Motor neuron (in vitro differentiated cells): ENCODE results near the gene ZNF628. TPM values are rescaled to one million over a fixed set of nuclear protein-coding genes. Genes with fewer than 3 reads are reported as not detected.

ENCODE experiments used
- ATAC-seq, 8 experiments: fragments of 200-7000 bp; cut with Tn5 transposase; replicated peaks in 6 of 8; 2 replicates each; pipeline ENCODE4 v1.8.0; 2021; ENCODE audit warnings: mild to moderate bottlenecking in 8 of 8, moderate library complexity in 8 of 8
- H3K27ac ChIP-seq, 2 donors: fragments of 250-450 bp; sonication (Bioruptor Pico); 2 replicates each; pipeline ENCODE4 v1.9.0; 2021; ENCODE audit warnings: antibody characterized with exemption in 2 of 2, mild to moderate bottlenecking in 2 of 2, moderate library complexity in 1 of 2
- H3K4me1 ChIP-seq, 2 donors: fragments of 250-450 bp; sonication (Bioruptor Pico); replicated peaks in 1 of 2; 2 replicates each; pipeline ENCODE4 v1.6.1; 2021; ENCODE audit warnings: antibody characterized with exemption in 2 of 2, mild to moderate bottlenecking in 2 of 2, moderate library complexity in 1 of 2
- H3K4me3 ChIP-seq, 5 donors: fragments of 250-450 bp; sonication (Bioruptor Pico); 2 replicates each; pipeline ENCODE4 v1.9.0; 2021; ENCODE audit warnings: antibody characterized with exemption in 5 of 5, mild to moderate bottlenecking in 5 of 5, moderate library complexity in 4 of 5
- WGBS, 10 experiments: fragments of 450-650 bp; shearing (Covaris generic); methylation state at CpG; one replicate each; pipeline ENCODE4 v1.0.0; 2022; 5-methylcytosine and 5-hydroxymethylcytosine counted together
- in situ Hi-C, 9 experiments: fragments of 400-800 bp; cut with MboI; loops; one replicate each; pipeline ENCODE4 v1.15.0; 2021; ENCODE audit warnings: low sequenced_read_pairs in 9 of 9, low pct_unique_long_range_greater_than_20kb in 2 of 9; ENCODE audit not compliant: unreplicated experiment in 9 of 9
- total RNA-seq, 8 experiments: library from RNA; unstranded; fragments of 300-600 nt; gene quantifications; 2 replicates each; pipeline versions ENCODE4 v1.2.3 to v1.2.4, GENCODE V29; 2022

The ZNF628 gene
- total RNA-seq, result 1 to 10 TPM; 1.1 to 5.6 (median 3.6) TPM

- peak within 1 kb of the TSS; percentile 95 to 96 for H3K27ac ChIP-seq
- in situ Hi-C loops, result loop anchor here in 1 of 9 experiments (25.0 kb wide), 1 partner anchor 339 kb away; the partner anchor contains the start of gene TNNT1
- peaks cover 20 to 24% of the 10 kb centered on the region in 2 donors for H3K4me1 ChIP-seq
- peak; percentile 88 to 97 (median 95) for ATAC-seq
- peak within 1 kb of the TSS; percentile 58 to 72 (median 62) for H3K4me3 ChIP-seq
- WGBS, 10 experiments, result 0 to 10% (median 0%) methylated on average over 1 to 5 of the region's 61 CpGs; no CpG with 5 or more reads in 6 of the 10 experiments
Observed at GRCh38 chr19:55476100-55476775, at the start of gene ZNF628. Gene ZNF628, plus strand, starts transcription at chr19:55476617. Its CDS starts 3,294 bp downstream, at chr19:55479911.

GRCh38 chr19:55431183-55431582 is 45.2 kb upstream of the ZNF628 start:
- no peak overlapping the region for H3K27ac ChIP-seq
- H3K4me3 ChIP-seq, result no peak overlapping the region
- no peak for ATAC-seq
- H3K4me1 ChIP-seq, result peaks cover 0 to 12% of the 10 kb centered on the region in 2 donors
- 89 to 100% (median 100%) methylated on average over 1 of the region's 1 CpG; no CpG with 5 or more reads in 7 of the 10 experiments for WGBS, 10 experiments
- in situ Hi-C loops, result loop anchor here in 1 of 9 experiments (25.0 kb wide), 1 partner anchor 294 kb away; the partner anchor contains the start of gene TNNT1

- H3K4me3 ChIP-seq, result no peak overlapping the region
- in situ Hi-C loops, result loop anchor here in 1 of 9 experiments (25.0 kb wide), 1 partner anchor 295 kb away; the partner anchor contains the start of gene TNNT1
- H3K4me1 ChIP-seq, result peaks cover 0 to 12% of the 10 kb centered on the region in 2 donors
- no peak overlapping the region for H3K27ac ChIP-seq
- 57 to 87% (median 80%) methylated on average over 2 to 9 of the region's 14 CpGs; no CpG with 5 or more reads in 1 of the 10 experiments for WGBS, 10 experiments
- peak in 3 of 8 experiments; percentile 35 to 66 (median 47) for ATAC-seq
Observed at GRCh38 chr19:55432241-55432959, 44.0 kb upstream of the ZNF628 start.

GRCh38 chr19:55433292-55433691 is 43.1 kb upstream of the ZNF628 start:
- in situ Hi-C loops, result loop anchor here in 1 of 9 experiments (25.0 kb wide), 1 partner anchor 296 kb away; the partner anchor contains the start of gene TNNT1
- no peak overlapping the region for H3K27ac ChIP-seq
- peaks cover 0 to 10% of the 10 kb centered on the region in 2 donors for H3K4me1 ChIP-seq
- H3K4me3 ChIP-seq, result no peak overlapping the region
- ATAC-seq, result peak in 3 of 8 experiments; percentile 7 to 25 (median 23)
- 20% methylated on average over 4 of the region's 48 CpGs; no CpG with 5 or more reads in 9 of the 10 experiments for WGBS, 10 experiments

GRCh38 chr19:55434356-55434919 is 42.0 kb upstream of the ZNF628 start:
- in situ Hi-C loops, result loop anchor here in 1 of 9 experiments (25.0 kb wide), 1 partner anchor 297 kb away; the partner anchor contains the start of gene TNNT1
- no peak overlapping the region for H3K27ac ChIP-seq
- H3K4me1 ChIP-seq, result no peaks in the 10 kb centered on the region
- ATAC-seq, result no peak
- WGBS, 10 experiments, result 71% methylated on average over 1 of the region's 4 CpGs; no CpG with 5 or more reads in 9 of the 10 experiments
- H3K4me3 ChIP-seq, result no peak overlapping the region

- no peak overlapping the region for H3K4me3 ChIP-seq
- H3K27ac ChIP-seq, result no peak overlapping the region
- 60 to 100% (median 80%) methylated on average over 1 to 3 of the region's 4 CpGs; no CpG with 5 or more reads in 7 of the 10 experiments for WGBS, 10 experiments
- in situ Hi-C loops, result loop anchor here in 1 of 9 experiments (25.0 kb wide), 1 partner anchor 298 kb away; the partner anchor contains the start of gene TNNT1
- no peak for ATAC-seq
- peaks cover 0 to under 1% of the 10 kb centered on the region in 2 donors for H3K4me1 ChIP-seq
Observed at GRCh38 chr19:55435020-55435419, 41.4 kb upstream of the ZNF628 start.

GRCh38 chr19:55436847-55437246 is 39.6 kb upstream of the ZNF628 start:
- ATAC-seq, result no peak
- WGBS, 10 experiments, result 17 to 81% (median 36%) methylated on average over 2 to 8 of the region's 8 CpGs; no CpG with 5 or more reads in 3 of the 10 experiments
- Histone ChIP-seq H3K4me3 (no peak overlapping the region), H3K4me1 (peaks cover 11 to 13% of the 10 kb centered on the region in 2 donors), H3K27ac (no peak overlapping the region)
- in situ Hi-C loops, result loop anchor here in 1 of 9 experiments (25.0 kb wide), 1 partner anchor 300 kb away; the partner anchor contains the start of gene TNNT1

- H3K27ac ChIP-seq, result no peak overlapping the region
- 3 to 7% (median 6%) methylated on average over 3 to 13 of the region's 17 CpGs; no CpG with 5 or more reads in 7 of the 10 experiments for WGBS, 10 experiments
- peak; percentile 18 to 91 (median 49) for ATAC-seq
- in situ Hi-C loops, result loop anchor here in 1 of 9 experiments (25.0 kb wide), 1 partner anchor 300 kb away; the partner anchor contains the start of gene TNNT1
- H3K4me3 ChIP-seq, result no peak overlapping the region
- peaks cover 17 to 19% of the 10 kb centered on the region in 2 donors for H3K4me1 ChIP-seq
Observed at GRCh38 chr19:55437410-55437809, 39.0 kb upstream of the ZNF628 start.

- Histone ChIP-seq H3K4me3 (no peak overlapping the region), H3K27ac (no peak overlapping the region), H3K4me1 (peaks cover 23 to 32% of the 10 kb centered on the region in 2 donors)
- no peak for ATAC-seq
- 0 to 70% (median 42%) methylated on average over 1 to 4 of the region's 5 CpGs; no CpG with 5 or more reads in 5 of the 10 experiments for WGBS, 10 experiments
- in situ Hi-C loops, result loop anchor here in 1 of 9 experiments (25.0 kb wide), 1 partner anchor 302 kb away; the partner anchor contains the start of gene TNNT1
Observed at GRCh38 chr19:55439052-55439451, 37.4 kb upstream of the ZNF628 start.

GRCh38 chr19:55440411-55441105 is 35.9 kb upstream of the ZNF628 start:
- ATAC-seq, result peak in 3 of 8 experiments; percentile 4 to 8 (median 5)
- H3K27ac ChIP-seq, result no peak overlapping the region
- in situ Hi-C loops, result loop anchor here in 1 of 9 experiments (25.0 kb wide), 1 partner anchor 303 kb away; the partner anchor contains the start of gene TNNT1
- peak overlapping the region in 4 of 5 donors; percentile 9 to 21 (median 16) for H3K4me3 ChIP-seq
- H3K4me1 ChIP-seq, result peaks cover 33 to 41% of the 10 kb centered on the region in 2 donors
- 0 to 100% (median 5%) methylated on average over 1 to 10 of the region's 39 CpGs; no CpG with 5 or more reads in 5 of the 10 experiments for WGBS, 10 experiments

- WGBS, 10 experiments, result 0 to 50% (median 20%) methylated on average over 1 to 13 of the region's 21 CpGs; no CpG with 5 or more reads in 2 of the 10 experiments
- in situ Hi-C loops, result loop anchor here in 1 of 9 experiments (25.0 kb wide), 1 partner anchor 304 kb away; the partner anchor contains the start of gene TNNT1
- Histone ChIP-seq H3K4me3 (no peak overlapping the region), H3K4me1 (peaks cover 33 to 41% of the 10 kb centered on the region in 2 donors), H3K27ac (no peak overlapping the region)
- ATAC-seq, result no peak
Observed at GRCh38 chr19:55441319-55441691, 35.1 kb upstream of the ZNF628 start.
